Measurements from ENCODE around the gene CD82.

Gene CD82

DNA sequence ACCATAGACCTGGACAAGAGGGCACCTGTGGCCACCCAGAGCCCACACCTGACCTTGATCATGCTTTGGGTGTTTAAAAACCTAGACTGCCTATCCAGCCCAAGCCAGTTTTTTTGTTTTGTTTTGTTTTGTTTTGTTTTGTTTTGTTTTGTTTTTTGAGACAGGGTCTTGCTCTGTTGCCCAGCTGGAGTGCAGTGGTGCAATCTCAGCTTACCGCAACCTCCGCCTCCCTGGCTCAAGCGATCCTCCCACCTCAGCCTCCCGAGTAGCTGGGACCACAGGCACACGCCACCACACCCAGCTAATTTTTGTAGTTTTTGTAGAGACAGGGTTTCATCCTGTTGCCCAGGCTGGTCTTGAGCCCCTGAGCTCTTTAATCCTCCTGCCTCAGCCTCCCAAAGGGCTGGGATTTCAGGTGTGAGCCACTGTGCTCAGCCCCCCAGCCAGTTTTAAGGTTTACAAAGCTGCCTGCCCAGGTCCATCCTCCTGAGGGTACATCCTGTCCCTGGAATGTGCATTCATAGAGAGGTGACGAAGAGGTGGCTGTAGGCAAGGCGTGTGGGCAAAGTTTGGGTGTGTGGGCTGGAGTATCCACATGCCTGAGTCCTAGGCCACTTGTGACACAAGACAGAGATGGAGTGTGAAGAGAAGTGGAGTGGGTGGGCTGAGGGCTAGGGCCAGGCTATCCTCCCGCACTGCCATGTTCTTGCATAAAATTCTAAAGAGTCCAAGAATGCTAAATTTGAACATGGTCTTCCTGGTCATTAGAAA is 3.3 kb upstream of the CD82 start:
- DNase-seq = no peak

DNA sequence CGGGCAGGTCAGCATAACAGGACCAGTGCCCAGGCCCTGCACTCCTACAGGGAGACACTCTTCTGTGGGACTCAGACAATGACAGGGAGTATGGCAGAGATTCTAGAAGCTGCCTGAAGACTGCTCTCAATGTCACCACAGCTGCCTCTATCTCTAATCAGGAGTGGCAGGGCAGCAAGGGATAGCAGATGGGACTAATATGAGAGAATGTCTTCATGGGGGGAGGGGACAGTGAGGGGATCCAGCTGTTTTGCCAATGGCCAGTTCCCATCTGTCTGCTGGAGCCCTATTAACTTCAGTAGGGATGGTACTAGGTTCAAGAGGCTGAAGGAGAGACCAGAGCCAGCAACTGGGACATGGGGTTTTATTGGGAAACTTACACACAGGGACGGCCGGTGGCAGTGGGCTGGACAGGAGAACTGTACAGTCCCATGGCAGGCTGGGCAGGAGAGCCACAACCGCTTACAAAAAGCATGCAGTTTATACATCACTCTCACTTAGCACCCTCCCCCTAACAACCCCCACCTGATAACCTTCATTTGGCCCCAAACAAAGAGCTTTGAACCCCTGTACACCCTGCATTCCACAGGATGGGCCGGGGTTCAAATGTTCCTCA is 2.5 kb upstream of the CD82 start:
- peak; percentile 14 to 77 for DNase-seq

DNA sequence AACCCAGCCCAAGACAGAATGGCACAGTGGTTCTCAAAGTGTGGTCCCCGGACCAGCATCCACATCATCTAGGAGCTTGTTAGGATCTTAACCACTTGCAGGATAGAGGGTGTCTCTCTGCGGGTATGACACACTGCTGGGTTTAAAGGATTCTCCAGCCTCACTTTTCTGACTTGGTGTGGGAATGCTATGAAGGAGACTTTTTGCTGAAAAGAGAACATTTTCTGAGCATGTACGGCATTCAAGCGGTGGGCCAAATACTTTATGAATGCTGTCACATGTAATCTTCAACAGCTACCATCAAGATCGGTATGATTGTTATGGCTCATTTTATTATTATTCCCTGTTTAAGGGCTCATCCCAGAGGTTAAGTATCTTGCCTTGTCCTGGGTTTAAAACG is 1.8 kb upstream of the CD82 start:
- DNase-seq = no peak

DNA sequence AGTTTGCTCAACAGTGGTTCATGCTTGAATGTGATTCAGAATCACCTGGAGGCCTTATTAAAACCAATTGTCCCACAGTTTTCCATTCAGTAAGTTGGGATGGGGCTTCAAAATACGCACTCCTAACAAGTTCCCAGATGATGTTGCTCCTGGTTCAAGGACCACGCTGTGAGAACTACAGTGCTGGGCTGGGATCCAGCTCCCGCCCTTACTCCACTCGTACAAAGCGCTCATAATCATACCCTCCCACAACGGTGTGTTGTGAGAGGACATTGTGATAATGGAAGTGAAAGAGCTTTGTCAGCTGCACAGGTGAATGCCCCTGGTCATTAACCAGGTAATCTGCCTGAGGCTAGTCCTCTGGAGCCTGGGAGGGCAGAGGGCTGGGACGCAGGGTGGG is 1.3 kb upstream of the CD82 start:
- DNase-seq = peak in 1 of 2 experiments; percentile 16

DNA sequence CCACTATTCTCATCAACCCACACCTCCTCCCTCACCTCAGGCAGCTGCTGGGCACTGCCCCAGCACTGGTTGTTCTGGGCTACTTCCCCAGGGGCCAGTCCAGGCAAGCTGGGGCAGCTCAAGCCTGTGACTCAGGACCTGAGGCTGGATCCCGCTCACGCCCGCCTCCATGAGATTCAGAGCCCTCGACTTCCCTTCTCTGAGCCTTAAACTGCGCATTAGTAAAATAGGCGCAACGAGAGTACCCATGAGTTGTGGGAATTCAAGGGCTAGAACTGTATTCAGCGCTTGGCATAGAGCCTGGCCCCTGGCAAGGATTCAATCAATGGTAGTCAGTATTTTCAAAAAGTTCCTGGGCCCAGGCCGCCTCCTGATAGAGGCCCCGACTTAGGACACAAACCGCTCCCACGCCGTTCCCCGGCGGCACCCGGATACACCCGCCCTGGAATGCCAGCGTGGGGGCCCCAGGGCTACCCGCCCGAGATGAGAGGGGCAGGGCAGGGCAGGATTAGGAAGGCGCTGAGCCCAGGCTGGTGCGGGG is 723 bp upstream of the CD82 start:
- DNase-seq = peak; percentile 47 to 68

DNA sequence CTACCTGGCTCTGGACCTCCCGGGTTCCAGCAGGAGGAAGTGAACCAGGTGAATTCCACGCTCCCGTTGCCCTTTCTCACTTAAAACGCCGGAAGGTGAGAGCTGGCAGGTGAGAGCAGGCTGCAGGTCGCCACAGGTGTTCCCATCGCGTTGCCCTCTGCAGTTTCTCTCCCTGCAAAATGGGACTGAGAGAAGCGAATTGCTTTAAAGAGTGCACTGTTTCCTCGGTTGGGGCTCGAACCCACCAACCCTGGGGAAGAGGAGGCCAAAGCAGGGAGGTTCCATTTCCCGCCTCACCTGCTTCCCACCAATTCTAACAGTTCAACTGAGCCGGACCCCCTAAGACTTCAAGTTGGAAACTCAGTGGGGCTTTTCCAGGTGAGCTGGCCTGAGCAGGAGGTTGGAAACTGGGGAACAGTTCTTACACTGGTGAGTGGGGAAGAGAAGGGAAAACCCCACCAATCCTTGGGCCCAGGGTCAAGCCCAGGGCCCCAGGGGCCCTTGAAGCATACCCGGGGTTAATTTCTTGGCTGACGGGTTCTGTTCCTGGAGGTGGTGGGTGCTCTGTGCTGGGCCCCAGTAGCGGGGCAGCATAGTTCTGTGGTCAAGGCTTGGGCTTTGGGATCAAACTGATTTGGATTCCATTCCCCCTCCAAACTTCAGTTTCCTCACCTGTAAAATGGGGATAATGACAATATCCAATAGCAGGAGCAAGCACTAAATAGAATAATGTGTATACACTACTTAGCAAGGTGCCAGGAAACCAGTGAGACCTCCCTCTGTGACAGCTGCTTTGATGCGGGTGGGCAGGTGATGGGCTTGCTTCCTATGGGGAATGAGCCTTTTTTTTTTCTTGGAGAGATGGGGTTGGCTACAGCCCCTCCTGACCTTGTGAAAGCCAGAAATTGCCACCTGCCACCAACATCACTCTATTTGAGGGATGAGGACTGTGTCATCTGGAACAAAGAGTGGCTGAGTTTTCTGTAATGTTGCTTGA is 788 bp downstream of the CD82 start:
- DNase-seq = no peak

DNA sequence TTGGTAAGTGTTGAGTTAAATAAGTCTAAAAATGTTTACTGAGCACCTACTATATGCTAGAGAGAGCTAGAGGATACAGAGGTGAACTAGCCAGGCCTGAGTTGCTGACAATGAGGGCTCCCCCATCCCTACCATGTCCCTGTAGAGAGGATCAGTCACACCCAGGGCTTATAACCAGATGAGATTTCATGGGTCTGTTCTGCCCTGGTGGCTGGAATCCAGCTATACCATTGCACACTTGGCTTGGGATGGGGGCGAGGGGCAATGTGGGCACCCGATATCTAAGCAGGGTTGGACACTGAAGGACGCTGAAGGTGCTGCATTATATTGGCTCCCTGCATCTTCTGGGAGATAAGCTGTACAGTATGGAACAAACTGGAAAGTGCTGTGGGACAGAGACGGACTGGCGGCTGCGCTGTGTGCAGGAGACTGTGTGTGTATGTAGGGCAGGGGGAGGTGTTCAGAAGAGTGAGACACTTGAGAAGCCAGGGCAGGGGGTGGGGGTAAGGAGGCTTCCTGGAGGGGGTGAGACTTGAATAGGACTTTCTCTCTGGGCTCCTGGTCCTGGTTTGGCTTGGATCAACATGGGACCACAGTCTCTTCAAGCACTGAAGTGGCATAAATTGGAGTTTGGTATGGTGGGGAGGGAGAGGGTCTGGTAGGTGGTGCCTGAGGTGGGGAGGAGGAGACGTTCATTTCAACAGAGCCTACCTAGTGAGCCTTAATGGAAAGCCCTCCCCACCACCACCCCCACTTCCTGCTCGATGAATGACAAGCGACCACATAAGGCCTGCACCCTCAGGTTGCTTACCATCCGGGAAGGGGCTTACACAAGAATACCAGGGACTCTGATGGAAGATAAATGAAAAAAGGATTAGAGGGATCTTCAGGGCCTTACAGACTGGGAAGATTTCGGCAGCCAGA is 1.8 kb downstream of the CD82 start:
- DNase-seq = no peak

DNA sequence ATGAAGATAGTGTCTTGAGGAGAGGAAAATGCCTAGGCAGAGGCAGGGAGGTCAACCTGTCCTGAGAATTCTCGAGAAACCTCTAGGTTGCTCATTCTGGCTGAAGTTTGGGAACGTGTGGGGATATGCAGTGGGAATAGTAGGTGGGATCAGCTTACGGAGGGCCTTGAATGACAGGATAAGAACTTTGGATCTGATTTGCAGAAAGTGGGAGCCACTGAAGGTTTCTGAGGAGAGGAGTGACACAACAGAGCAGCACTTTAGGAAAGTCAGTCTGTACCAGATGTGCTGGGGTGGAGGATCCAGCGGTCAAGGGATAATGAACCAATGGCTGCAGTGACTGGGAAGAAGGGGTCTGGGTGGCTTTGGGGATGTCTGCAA is 2.4 kb downstream of the CD82 start:
- DNase-seq = no peak

DNA sequence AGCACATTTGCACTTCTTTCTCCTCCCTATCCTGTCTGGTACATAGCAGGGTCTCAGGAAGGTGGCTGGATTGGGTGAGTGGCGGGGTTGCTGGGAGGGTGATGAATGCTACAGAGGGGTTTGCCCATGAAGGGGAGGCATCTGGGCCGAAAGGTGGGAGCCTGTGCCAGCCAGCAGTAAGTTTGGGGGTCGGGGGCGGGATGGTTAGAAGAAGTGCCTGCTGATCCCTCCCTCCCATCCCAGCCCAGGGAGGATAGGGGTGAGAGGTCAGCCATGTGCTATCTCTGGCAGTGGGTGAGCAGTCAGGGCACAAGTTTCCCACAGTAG is 2.8 kb downstream of the CD82 start:
- no peak for DNase-seq

DNA sequence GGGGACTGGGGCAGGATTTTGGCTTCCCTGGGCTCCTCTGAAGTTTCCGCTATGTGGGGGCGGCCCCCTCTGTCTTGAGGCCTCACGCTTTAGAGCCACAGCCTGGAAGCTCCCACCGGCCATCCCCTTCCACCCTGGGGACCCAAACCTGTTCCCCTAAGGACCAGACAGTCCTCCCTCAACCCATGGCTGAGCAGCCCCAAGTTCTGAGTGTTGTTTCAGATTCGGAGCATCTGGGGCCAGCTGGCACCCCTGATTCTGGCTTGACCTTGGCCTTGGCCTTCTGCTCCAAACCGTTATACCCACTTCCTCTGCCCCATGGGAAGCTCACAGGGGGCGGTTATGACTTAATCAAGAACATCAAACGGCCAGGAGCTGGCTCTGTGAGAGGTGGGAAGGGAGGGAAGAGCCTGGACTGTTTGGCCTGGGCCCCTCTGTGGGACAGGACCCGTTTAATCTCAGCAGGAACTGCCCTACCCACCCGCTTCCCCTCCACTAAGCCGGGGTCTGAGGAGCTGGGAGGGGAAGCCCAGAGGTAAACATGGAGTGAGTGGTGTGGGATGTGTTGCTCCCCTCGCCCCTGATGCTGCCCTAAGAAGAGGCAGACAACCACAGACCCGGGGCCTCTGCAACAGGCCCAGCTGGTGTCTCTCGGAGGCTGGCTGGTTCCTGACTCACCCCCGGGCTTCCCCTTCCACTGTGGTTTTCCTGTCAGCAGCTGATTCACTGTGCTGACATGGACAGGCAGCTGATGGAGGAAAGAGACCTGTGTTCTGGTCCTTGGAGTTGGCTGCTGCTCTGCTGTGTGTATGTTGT is 3.4 kb downstream of the CD82 start:
- no peak for DNase-seq

DNA sequence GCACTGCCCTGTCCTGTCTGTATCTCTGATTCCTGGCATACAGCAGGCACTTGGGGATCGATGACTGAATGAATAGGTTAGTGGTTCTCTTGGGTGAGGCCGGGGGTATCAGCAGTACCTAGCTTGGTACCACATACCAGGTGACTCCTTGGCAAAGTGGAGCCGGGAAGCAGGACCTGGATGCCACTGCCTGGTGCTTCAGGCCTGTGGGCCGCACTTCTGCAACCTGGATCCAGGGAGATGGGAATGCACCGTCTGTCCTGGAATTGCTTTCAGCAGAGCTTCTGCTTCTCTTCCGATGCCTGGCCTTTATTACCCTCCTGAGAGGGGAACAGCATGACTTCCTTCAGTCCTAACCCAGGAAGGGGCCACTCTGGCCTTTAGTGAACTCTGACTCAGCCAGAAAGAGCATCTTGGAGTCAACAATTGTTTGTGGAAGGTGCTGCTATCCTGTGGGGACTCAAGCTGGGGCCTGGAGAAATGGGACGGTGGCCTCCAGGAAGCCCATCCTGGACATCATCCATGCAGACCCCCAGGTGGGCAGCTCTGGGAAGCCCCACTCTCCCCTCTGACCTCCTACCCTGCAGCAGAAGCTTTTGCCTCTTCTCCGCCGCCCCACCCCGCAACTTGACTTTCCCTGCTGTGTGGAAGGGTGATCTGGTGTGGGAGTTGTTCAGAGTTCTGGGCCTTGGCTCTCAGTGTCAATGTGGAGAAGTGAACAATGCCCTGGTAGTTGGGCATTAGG is 5.1 kb downstream of the CD82 start:
- DNase-seq = no peak

DNA sequence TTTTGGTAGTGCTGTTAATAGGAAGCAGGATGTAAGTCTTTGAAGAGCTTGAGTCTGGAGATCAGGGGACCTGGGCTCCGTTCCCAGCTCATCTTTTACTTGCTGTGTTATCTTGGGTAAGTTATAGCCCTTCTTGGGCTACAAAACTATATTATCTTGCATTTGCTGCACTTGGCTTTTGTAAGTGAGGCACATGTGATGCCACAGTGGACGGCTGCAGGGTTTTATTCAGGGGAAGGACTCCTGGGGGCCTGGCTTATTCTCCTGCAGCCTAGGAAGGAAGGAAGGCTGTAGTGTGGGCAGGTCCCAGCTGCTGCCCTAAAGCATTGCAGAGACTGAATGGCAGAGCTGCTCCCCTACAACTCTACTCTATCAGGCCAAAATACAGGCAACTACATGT is 6.4 kb downstream of the CD82 start:
- DNase-seq = no peak

DNA sequence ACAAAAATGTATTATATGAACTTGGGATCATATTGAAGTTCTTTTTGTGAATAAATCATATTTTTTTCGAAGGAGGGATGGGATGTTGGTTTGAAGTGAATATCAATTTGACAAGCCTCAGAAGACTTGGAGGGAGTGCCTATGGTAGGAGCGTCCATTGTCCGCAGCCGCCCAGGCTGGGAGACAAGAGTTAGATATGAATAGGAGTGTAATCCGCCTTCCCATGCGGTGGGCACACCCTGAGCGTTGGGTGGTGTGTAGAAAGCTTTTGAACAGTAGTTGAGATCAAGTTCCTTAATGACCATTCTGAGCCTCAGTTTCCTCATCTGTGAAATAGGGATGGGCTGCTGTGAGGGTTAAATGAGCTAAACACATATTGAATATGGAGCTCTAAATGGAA is 7.0 kb downstream of the CD82 start:
- DNase-seq = no peak

DNA sequence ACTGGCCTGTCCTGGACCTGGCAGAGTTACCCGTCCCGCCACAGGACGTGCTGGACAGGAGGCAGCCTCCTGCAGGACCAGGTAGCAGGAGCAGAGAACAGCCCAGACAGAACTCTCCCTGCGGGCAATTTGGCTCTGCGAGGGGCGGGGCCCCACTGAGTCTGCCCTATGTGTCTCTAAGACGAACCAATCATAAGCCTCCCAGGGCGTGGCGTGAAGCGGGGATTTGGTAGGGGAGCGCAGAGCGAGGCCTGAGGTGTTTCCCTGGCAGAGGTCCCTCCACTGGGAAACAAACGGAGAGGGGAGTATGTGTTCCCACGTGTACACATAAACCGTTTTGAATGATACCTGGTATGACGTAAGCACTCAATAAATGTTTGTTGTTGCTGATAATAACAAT is 7.4 kb downstream of the CD82 start:
- no peak for DNase-seq

DNA sequence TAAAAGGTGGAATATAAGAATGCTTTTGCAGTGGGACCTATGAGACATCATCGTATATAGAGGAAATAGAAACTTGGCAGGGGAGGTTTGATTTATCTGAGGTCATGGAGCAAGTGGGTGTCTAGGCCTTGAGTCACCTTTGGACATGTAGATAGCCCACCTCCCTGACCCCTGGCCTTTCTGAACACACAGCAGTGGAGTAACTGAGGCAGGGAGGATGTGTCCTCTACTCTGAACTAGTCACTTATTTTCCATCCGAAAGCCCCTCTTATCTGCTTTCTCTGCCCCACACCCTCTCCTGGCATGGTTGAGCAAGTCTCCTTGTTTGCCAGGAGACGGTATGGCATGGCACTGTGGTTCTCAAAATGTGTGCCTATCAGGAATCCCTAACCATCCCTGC is 7.9 kb downstream of the CD82 start:
- DNase-seq = no peak

DNA sequence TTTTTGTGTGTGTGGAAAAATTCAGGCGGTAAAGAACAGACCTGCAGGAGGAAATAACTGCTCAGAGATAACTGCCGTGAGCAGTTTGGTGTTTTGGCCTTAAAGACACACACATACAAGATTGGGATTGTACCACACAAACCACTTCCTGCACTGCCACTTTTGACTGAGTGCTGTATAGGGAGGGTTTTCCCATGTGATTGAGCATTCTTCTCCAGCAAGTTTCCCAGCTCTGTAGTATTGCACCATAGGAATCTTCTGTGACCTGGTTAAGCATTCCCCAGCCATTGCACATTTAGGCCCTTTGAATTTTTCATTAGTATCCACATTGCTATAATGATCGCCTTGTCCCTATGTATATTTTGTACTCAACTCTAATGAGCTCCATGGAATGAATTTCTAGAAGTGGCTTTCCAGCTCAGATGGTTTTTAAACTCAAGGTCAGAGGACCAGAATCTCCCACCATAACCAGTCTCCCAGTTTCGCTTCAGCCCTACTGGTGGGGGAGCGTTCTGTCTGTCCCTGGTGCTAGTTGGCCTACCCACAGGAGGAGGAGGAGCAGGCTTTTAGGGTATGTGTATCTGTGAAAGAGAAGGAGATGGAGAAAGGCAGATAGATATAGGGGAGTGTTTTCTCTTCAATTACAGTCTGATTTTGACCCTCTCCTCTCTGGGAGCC is 9.3 kb downstream of the CD82 start:
- no peak for DNase-seq

DNA sequence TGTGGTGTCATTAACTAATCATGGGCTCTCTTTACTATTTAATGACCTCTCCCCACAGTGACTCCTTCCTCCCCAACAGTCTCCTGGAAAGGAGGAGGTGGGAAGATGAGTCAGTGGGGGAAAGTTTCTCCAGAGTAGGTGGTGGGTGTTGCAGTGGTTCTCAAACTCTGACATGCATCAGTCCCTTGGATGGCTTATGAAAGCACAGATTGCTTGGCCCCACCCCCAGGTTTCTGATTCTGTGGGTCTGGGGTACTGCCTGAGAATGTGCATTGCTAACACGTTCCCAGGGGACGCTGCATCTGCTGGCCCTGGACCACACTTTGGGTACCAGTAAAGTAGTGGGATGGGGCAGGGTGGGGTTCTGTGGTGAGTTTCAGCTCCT is 9.8 kb downstream of the CD82 start:
- DNase-seq = no peak

DNA sequence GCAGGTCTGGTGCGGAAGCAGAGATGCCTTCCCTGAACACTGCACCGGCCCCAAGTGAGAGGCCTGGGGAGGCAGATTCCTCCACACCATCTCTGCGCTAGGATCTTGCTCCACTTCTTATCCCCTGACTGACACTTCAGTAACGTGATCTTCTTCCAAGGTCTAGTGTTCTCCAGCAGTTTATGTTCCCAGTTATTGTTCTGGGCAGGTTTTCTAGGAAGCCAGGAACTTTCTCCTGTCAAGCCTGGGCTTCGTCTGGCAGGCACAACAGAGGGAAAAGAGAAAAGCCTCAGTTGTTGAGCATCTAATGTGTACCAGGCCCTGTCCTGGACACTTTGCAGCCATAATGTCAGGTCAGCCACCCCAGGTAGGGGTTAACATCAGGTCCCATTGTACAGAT is 10.5 kb downstream of the CD82 start:
- DNase-seq = no peak

DNA sequence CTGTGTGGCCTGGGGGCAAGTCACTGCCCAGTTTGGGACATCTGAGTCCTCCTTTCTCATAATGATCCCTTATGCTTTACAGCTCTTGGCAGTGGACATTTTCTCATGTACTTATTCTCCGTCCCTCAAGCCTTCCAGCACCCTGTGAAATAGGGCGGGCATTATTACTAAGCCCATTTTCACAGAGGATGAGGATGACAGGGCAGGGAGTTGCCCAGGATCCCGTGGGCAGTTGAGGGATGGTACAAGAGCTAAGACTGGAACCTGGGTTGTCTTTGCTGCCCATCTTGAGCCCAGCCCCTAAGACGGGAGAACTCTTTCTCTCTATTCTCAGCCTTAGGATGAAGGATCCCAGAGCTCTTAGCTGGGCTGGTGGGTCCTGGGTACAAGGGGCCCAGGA is 11.2 kb downstream of the CD82 start:
- no peak for DNase-seq

DNA sequence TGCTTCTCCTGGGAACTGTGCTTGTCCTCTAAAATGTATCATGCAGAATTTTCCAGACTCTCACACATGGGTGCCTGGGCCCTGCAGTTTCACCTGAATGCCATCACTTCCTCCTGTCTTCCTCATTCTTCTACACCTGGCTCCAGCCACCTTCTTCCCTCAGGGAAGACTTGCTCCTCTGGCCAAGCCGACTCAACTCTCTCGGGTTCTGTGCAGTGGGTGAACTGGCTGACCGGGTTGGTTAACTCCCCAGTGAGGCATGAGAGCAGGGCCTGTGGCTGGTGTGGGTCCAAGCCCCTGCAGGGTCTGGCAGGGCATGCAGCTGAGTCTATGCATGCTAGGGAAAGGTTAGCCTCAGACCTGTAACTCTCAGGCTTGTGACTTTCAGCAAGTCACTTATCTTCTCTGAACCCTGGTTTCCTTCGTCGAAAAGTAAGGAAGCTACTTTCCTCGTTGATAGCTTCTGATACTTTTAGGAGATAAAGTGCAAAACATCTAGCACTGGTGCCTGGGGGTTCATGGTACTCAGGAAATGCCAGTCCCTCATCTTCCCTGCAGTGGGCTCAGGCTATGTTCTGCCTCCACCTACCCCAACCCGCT is 11.9 kb downstream of the CD82 start:
- DNase-seq = no peak

Measured in NCI-H524 (cell line).